Endodermal cell (in vitro differentiated cells): ENCODE data around the gene SLC4A8. TPM values are rescaled to one million over a fixed set of nuclear protein-coding genes. Genes with fewer than 3 reads are reported as not detected.

Experiments
- DNase-seq: peaks from one replicate; pipeline ENCODE4 v3.0.0-alpha.2; 2017
- H3K27ac ChIP-seq: 2 replicates; pipeline ENCODE4 v1.5.1; 2013; ENCODE audit warnings: mild to moderate bottlenecking, low read depth, low read length, moderate library complexity
- H3K27me3 ChIP-seq: 2 replicates; pipeline ENCODE4 v1.6.1; 2013; ENCODE audit warnings: mild to moderate bottlenecking, low read length, moderate library complexity; ENCODE audit not compliant: insufficient read depth, control insufficient read depth, poor library complexity, severe bottlenecking
- H3K36me3 ChIP-seq: 2 replicates; pipeline ENCODE4 v1.7.0; 2013; ENCODE audit warnings: mild to moderate bottlenecking, low read length, moderate library complexity; ENCODE audit not compliant: control insufficient read depth, insufficient read depth
- H3K4me1 ChIP-seq: one replicate; pipeline ENCODE4 v1.7.0; 2013; ENCODE audit warnings: low read length; ENCODE audit not compliant: control insufficient read depth, insufficient read depth
- H3K4me3 ChIP-seq: 2 replicates; pipeline ENCODE4 v1.5.1; 2013; ENCODE audit warnings: mild to moderate bottlenecking, low read length, moderate library complexity
- H3K9ac ChIP-seq: 2 replicates; pipeline ENCODE4 v1.6.1; 2013; ENCODE audit warnings: mild to moderate bottlenecking, low read length, moderate library complexity; ENCODE audit not compliant: poor library complexity, severe bottlenecking; ENCODE audit errors: extremely low read depth
- H3K9me3 ChIP-seq: 2 replicates; pipeline ENCODE4 v1.6.1; 2013; ENCODE audit warnings: mild to moderate bottlenecking, low read length, moderate library complexity; ENCODE audit not compliant: control insufficient read depth
- H3K27ac Mint-ChIP-seq: 2 replicates; pipeline ENCODE4 v1.8.0; 2020; ENCODE audit warnings: mixed read lengths
- H3K27me3 Mint-ChIP-seq: 2 replicates; pipeline ENCODE4 v1.8.0; 2021; ENCODE audit warnings: mild to moderate bottlenecking, mixed read lengths; ENCODE audit not compliant: insufficient read depth
- H3K36me3 Mint-ChIP-seq: 2 replicates; pipeline ENCODE4 v1.8.0; 2020; ENCODE audit warnings: low read depth, mixed read lengths
- H3K4me1 Mint-ChIP-seq: 2 replicates; pipeline ENCODE4 v1.8.0; 2020; ENCODE audit warnings: mixed read lengths
- H3K4me3 Mint-ChIP-seq: 2 replicates; pipeline ENCODE4 v1.8.0; 2020; ENCODE audit warnings: mild to moderate bottlenecking, moderate library complexity, mixed read lengths
- H3K9me3 Mint-ChIP-seq: 2 replicates; pipeline ENCODE4 v1.8.0; 2020; ENCODE audit warnings: mild to moderate bottlenecking, mixed read lengths
- WGBS, 2 experiments: methylation state at CpG; one replicate each; pipeline versions ENCODE4 v1.1.5 to v1.1.7; 2013; ENCODE audit warnings: missing lambda C conversion rate in 2 of 2, mixed read lengths in 1 of 2; ENCODE audit not compliant: insufficient coverage in 1 of 2, insufficient read length in 1 of 2; 5-methylcytosine and 5-hydroxymethylcytosine counted together
- total RNA-seq, 2 donors: library from RNA; stranded (reverse); fragmentation: NEBNext Ultra II Directional in 1 of 2; extraction: Animal tissue kit (Norgen Biotek cat#: 25700) in 1 of 2; gene quantifications; 2 replicates in 1 of 2; 3 replicates in 1 of 2; pipeline ENCODE4 v1.2.1, GENCODE V29; 2021
- TF ChIP-seq, protein P1 (sequence below): fragments of 200-600 bp; sonication (generic); conservative IDR thresholded peaks from 2 replicates; pipeline ENCODE4 v1.5.0; 2021; ENCODE audit warnings: antibody characterized with exemption, mild to moderate bottlenecking

The SLC4A8 gene
- total RNA-seq, 2 donors from 2014 or later: 25.8 to 26.4 TPM

GRCh38 chr12:51470116-51470515 lies 45.5 kb downstream of the SLC4A8 start:
- peaks cover 35% of the 10 kb centered on the region for H3K36me3 Mint-ChIP-seq
- peaks cover 13% of the 10 kb centered on the region for H3K36me3 ChIP-seq
- H3K4me1 ChIP-seq: no peaks in the 10 kb centered on the region
- H3K27ac Mint-ChIP-seq: no peak overlapping the region
- no peaks in the 10 kb centered on the region for H3K9me3 ChIP-seq
- H3K27ac ChIP-seq: no peak overlapping the region
- no peaks in the 10 kb centered on the region for H3K9me3 Mint-ChIP-seq
- no peak overlapping the region for H3K4me3 Mint-ChIP-seq
- no peaks in the 10 kb centered on the region for H3K27me3 ChIP-seq
- TF ChIP-seq, protein P1, sequence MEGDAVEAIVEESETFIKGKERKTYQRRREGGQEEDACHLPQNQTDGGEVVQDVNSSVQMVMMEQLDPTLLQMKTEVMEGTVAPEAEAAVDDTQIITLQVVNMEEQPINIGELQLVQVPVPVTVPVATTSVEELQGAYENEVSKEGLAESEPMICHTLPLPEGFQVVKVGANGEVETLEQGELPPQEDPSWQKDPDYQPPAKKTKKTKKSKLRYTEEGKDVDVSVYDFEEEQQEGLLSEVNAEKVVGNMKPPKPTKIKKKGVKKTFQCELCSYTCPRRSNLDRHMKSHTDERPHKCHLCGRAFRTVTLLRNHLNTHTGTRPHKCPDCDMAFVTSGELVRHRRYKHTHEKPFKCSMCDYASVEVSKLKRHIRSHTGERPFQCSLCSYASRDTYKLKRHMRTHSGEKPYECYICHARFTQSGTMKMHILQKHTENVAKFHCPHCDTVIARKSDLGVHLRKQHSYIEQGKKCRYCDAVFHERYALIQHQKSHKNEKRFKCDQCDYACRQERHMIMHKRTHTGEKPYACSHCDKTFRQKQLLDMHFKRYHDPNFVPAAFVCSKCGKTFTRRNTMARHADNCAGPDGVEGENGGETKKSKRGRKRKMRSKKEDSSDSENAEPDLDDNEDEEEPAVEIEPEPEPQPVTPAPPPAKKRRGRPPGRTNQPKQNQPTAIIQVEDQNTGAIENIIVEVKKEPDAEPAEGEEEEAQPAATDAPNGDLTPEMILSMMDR: no peak
- 86 to 97% methylated on average over 1 of the region's 1 CpG for WGBS, 2 experiments
- H3K4me1 Mint-ChIP-seq: peaks cover 1% of the 10 kb centered on the region
- DNase-seq: no peak
- no peak overlapping the region for H3K4me3 ChIP-seq
- no peaks in the 10 kb centered on the region for H3K27me3 Mint-ChIP-seq
- H3K9ac ChIP-seq: no peak overlapping the region

GRCh38 chr12:51471111-51471864 lies 46.7 kb downstream of the SLC4A8 start:
- Mint-ChIP-seq H3K4me1 (peaks cover 1% of the 10 kb centered on the region), H3K9me3 (no peaks in the 10 kb centered on the region), H3K27me3 (no peaks in the 10 kb centered on the region), H3K27ac (no peak overlapping the region), H3K36me3 (peaks cover 46% of the 10 kb centered on the region), H3K4me3 (no peak overlapping the region)
- Histone ChIP-seq H3K9me3 (no peaks in the 10 kb centered on the region), H3K27me3 (no peaks in the 10 kb centered on the region), H3K9ac (no peak overlapping the region), H3K4me3 (no peak overlapping the region), H3K36me3 (peaks cover 16% of the 10 kb centered on the region), H3K4me1 (no peaks in the 10 kb centered on the region), H3K27ac (no peak overlapping the region)
- TF ChIP-seq, protein P1: no peak
- 94 to 96% methylated on average over 7 of the region's 7 CpGs for WGBS, 2 experiments
- no peak for DNase-seq

DNA sequence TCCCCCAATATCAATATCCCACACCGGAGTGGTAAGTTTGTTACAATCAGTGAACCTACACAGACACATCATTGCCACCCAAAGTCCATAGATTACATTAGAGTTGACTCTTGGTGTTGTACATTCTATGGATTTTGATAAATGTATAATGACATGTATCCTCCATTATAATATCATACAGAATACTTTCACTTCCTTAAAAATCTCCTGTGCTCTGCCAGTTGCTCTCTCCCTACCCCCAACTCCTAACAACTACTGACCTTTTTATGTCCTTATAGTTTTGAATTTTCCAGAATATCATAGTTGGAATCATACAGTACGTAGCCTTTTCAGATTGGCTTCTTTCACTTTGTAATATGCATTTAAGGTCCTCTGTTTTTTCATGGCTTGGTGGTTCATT lies 48.4 kb downstream of the SLC4A8 start:
- H3K27ac ChIP-seq: no peak overlapping the region
- H3K4me1 Mint-ChIP-seq: peaks cover 1% of the 10 kb centered on the region
- 96% methylated on average over 2 of the region's 2 CpGs; no CpG with 5 or more reads in 1 of the 2 experiments for WGBS, 2 experiments
- peaks cover 16% of the 10 kb centered on the region for H3K36me3 ChIP-seq
- H3K36me3 Mint-ChIP-seq: peaks cover 49% of the 10 kb centered on the region
- TF ChIP-seq, protein P1: no peak
- H3K9ac ChIP-seq: no peak overlapping the region
- no peaks in the 10 kb centered on the region for H3K27me3 Mint-ChIP-seq
- DNase-seq: no peak
- no peaks in the 10 kb centered on the region for H3K9me3 Mint-ChIP-seq
- H3K27ac Mint-ChIP-seq: no peak overlapping the region
- H3K9me3 ChIP-seq: no peaks in the 10 kb centered on the region
- no peaks in the 10 kb centered on the region for H3K27me3 ChIP-seq
- no peaks in the 10 kb centered on the region for H3K4me1 ChIP-seq
- no peak overlapping the region for H3K4me3 ChIP-seq
- no peak overlapping the region for H3K4me3 Mint-ChIP-seq
